GM19397 (cell line): ENCODE measurements around the gene UBTF.

Experiments
- ATAC-seq: cut with Tn5 transposase; IDR thresholded peaks from one replicate; pipeline ENCODE4 v1.9.1; 2021; ENCODE audit warnings: mild to moderate bottlenecking, moderate library complexity; ENCODE audit not compliant: unreplicated experiment

The UBTF gene

DNA sequence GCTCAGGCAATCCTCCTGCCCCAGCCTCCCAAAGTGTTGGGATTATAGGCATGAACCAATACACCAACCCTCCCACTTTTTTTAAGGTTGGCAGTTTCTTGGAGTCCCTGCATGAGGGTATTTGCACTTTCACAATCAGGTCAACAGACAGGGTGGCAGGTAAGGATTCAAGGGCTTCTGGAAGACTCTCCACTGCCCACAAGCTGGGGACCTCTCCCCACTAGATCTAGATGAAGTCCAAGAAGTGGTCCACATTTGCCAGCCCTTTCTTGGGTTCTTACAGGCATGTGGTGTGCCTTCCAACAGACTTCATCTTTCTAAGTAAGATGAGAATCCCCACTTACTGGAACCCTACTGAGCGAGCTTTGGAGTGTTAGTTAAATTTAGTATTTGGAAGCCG is 45.0 kb downstream of the UBTF start:
- ATAC-seq: no peak

DNA sequence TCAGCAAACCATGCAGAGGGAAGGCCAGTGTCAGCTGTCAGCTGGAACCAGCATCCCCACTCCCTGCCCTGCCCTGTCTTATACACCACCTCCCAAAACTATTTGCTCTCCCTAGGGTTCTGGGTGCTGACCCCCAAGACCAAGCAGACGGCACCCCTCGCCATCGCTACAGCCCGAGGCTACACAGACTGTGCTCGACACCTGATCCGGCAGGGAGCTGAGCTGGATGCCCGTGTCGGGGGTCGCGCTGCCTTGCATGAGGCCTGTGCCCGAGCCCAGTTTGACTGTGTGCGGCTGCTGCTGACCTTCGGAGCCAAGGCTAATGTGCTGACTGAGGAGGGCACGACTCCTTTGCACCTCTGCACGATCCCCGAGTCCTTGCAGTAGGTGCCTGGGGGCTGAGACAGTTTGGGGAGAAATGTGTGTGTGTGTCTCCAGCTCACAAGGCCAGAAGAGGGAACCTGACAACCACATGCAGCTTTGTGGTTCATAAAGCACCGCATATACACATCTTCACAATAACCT is 47.5 kb downstream of the UBTF start:
- no peak for ATAC-seq

DNA sequence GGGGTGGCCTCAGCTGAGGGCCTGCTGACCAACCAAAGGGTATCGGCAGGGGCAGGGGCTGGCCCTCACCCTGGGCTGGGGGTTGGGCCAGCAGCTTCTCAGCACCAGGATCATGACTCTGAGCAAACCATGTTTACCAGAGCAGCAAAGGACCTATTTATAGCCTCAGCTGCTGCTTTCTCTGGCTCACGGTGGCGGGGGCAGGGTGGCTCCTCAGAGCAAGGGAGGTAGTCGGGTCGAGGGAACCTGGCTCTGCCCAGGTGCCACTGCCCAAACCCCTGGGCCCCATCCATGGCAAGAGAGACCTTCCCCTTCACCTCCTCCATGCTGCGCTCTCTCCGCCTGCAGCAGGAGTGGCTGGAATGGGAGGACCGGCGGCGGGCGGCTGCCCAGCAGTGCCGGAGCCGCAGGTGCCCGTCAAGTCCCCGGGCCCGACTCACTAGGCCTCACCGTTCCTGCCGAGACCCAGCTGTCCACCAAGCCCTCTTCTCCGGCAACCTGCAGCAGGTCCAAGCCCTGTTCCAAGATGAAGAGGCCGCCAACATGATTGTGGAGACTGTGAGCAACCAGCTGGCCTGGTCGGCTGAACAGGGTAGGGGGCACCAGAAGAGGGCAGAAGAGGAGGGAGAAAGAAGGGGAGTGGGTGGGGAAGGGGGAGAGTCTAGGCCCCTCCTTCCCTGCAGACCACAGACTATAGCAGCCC is 48.8 kb downstream of the UBTF start, which contains the start of gene ASB16:
ASB16 (plus strand) TSS at position 206 of the 703 bp plus-strand sequence; CDS start at position 292, 86 bp downstream.
- no peak for ATAC-seq

DNA sequence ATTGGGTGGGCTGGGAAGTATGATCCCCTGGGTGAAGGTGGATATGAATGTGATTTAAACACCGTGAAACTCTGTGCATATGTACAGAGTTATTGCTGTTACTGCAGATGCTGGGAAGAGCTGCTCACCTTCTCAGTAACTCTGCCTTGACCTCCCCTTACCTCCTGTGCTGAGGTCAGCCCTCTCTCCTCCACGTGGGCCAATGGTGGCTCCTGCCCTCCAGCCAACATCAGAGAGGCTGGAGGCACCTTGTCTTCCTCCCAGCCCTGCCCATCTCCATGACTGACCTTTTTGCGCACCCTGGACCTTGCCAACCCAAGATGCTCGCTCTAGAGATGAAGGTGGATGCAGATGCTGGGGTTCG is 49.4 kb downstream of the UBTF start:
- no peak for ATAC-seq

DNA sequence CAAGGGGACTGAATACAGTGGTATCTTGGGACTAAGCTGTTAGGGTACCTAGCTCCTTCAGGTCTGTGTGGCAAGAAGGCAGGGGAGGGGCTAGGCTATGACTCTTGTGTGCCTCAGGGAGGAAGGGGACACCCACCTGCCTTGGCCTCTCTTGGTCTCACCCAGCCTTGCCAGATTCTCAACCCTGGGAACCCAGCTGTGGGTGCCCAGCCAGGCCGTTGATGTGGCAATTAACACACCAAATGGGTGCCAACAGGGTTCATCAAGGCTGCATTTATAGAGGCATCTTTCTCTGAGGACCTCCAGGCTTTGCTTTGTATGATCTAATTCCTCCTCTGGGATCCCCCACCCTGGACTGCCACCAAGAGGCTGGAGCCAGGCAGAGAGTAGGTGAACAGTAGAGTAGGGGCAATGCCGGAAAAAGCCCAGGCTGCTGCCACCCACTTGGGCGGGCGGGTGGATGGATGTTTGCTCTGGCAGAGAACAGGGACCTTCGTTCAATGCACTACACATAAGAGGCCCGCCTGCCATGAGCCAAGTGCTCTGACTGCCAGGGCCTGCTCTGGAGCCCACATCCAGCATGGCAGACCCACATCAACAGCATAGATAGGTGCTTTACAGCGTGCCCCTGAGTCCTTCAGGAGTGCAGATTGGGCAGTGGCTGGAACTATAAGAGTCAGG is 52.2 kb downstream of the UBTF start:
- no peak for ATAC-seq

DNA sequence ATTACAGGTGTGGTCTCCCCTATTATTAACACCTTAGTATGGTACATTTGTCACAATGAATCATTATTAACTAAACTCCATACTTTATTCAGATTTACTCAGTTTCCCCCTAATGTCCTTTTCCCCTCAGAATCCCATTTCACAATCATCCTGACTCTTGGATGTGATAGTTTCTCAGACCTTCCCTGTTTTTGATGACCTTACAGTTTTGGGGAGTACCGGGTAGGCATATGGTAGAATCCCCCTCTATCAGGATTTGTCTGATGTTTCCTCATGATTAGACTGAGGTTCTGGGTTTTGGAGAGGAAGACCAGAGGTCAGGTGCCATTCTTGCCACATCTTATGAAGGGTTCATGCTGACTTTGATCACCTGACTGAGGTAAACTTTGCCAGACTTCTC is 55.0 kb downstream of the UBTF start:
- ATAC-seq: no peak

DNA sequence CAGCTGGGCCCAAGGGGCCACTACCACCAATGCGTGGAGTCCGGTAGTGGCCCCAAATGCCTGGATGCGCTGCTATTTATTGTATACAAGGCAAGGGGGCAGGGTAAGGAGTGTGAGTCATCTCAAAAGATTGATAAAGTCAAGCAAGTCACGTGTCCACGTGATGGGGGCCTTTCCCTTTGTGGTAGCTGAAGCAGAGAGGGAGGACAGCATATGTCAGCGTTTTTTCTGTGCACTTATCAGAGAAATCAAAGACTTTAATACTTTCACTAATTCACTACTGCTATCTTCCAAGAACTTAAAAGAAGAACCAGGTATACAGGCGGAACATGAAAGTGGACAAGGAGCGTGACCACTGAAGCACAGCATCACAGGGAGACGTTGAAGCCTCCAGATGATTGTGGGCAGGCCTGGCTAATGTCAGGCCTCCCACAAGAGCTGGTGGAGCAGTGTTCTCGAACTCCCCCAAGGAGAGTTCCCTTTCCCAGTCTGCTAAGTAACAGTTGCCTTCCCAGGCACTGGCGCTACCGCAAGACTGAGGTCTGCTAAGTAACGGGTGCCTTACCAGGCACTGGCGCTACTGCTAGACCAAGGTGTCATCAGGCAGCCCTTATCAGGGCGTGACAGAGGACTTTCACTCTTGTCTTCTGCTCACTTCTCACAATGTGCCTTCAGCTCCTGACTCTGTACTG is 59.8 kb downstream of the UBTF start:
- no peak for ATAC-seq

DNA sequence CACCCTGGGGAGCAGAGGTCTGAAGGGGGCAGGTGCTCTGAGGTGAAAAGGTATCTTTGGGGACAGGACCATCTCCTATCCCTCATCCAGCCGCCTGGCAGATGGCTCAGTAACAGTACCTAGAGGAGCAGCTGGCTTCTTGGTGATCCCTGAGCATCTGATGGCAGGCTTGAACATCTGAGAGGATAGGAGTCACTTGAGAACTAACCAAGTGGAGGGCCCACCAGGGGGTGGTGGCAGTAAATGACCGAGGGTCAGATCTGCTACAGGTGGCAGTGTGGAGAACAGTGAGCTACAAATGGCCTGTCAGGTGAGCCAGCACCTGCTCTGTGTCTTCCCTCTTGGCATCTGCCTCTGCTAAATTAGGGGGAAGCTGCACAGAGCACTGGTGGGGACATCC is 64.0 kb downstream of the UBTF start:
- no peak for ATAC-seq
